Medulla oblongata (tissue), 1 donor: ENCODE results near the gene CDH11.

Experiments
- DNase-seq: peaks from one replicate; pipeline ENCODE4 v3.0.0-alpha.2; 2015; ENCODE audit errors: extremely low spot score

Gene CDH11

GRCh38 chr16:65034915-65035314, 86.9 kb downstream of the CDH11 start:
- no peak for DNase-seq

GRCh38 chr16:65032387-65032786, 89.5 kb downstream of the CDH11 start:
- no peak for DNase-seq

- DNase-seq, result no peak
These were observed 97.1 kb downstream of the CDH11 start for GRCh38 chr16:65024767-65025178.

- no peak for DNase-seq
These were observed 98.1 kb downstream of the CDH11 start for GRCh38 chr16:65023802-65024201.

- DNase-seq, result no peak
These were observed 99.8 kb downstream of the CDH11 start for GRCh38 chr16:65021852-65022595.

GRCh38 chr16:65016754-65017153, 105.1 kb downstream of the CDH11 start:
- no peak for DNase-seq

- no peak for DNase-seq
These were observed 106.3 kb downstream of the CDH11 start for GRCh38 chr16:65015599-65015998.

GRCh38 chr16:65012357-65012756, 109.5 kb downstream of the CDH11 start:
- DNase-seq, result no peak

- DNase-seq, result peak; percentile 44
These were observed 111.7 kb downstream of the CDH11 start for GRCh38 chr16:65010125-65010524.

- no peak for DNase-seq
These were observed 116.2 kb downstream of the CDH11 start for GRCh38 chr16:65005696-65006095.

- no peak for DNase-seq
These were observed 117.3 kb downstream of the CDH11 start for GRCh38 chr16:65004570-65004969.

- no peak for DNase-seq
These were observed 118.2 kb downstream of the CDH11 start for GRCh38 chr16:65003621-65004020.

- DNase-seq, result no peak
These were observed 119.6 kb downstream of the CDH11 start for GRCh38 chr16:65002265-65002664.

- DNase-seq, result no peak
These were observed 121.2 kb downstream of the CDH11 start for GRCh38 chr16:65000654-65001053.

- DNase-seq, result no peak
These were observed 124.1 kb downstream of the CDH11 start for GRCh38 chr16:64997751-64998150.

GRCh38 chr16:64997121-64997520, 124.7 kb downstream of the CDH11 start:
- DNase-seq, result no peak

- DNase-seq, result no peak
These were observed 125.2 kb downstream of the CDH11 start for GRCh38 chr16:64996641-64997040.

- DNase-seq, result no peak
These were observed 128.4 kb downstream of the CDH11 start for GRCh38 chr16:64993464-64993863.

GRCh38 chr16:64991001-64991400, 130.9 kb downstream of the CDH11 start:
- DNase-seq, result no peak

- DNase-seq, result no peak
These were observed 131.8 kb downstream of the CDH11 start for GRCh38 chr16:64990101-64990500.

GRCh38 chr16:64989050-64989449, 132.8 kb downstream of the CDH11 start:
- DNase-seq, result no peak

- DNase-seq, result peak; percentile 86
These were observed 137.9 kb downstream of the CDH11 start for GRCh38 chr16:64983963-64984362.

GRCh38 chr16:64983231-64983630, 138.6 kb downstream of the CDH11 start:
- no peak for DNase-seq

- no peak for DNase-seq
These were observed 139.3 kb downstream of the CDH11 start for GRCh38 chr16:64982581-64982980.
